HCT116 (cell line): ENCODE results near the gene NEUROD1. TPM values are rescaled to one million over a fixed set of nuclear protein-coding genes. Genes with fewer than 3 reads are reported as not detected.

ENCODE experiments used
- ATAC-seq: fragments of 200-7000 bp; cut with Tn5 transposase; 2 replicates; pipeline ENCODE4 v1.9.1; 2020; ENCODE audit warnings: mild to moderate bottlenecking, moderate library complexity
- BruUV-seq: library from RNA; stranded (reverse); fragments of 400-500 nt; replicated peaks from 2 replicates; lab custom pipeline; 2021; lab: Mats Ljungman, UMichigan
- CTCF ChIA-PET: fragments of 300-600 bp; sonication (Branson Sonifier 250); formaldehyde crosslinking; loops from one replicate; lab custom pipeline; 2021; ENCODE audit warnings: antibody characterized with exemption; lab: Charles Lee
- POLR2A ChIA-PET: fragments of 300-600, 350-600 bp; sonication (Branson Sonifier 250); formaldehyde crosslinking; loops from one replicate; lab custom pipeline; 2021; ENCODE audit warnings: antibody characterized with exemption; lab: Charles Lee
- RAD21 ChIA-PET, 2 experiments: fragments of 300-600 bp; sonication (Branson Sonifier 250); formaldehyde crosslinking; loops; one replicate each; lab custom pipeline; 2023; ENCODE audit warnings: low total read pairs in 2 of 2; ENCODE audit not compliant: uncharacterized antibody in 2 of 2, unreplicated experiment in 2 of 2, low non-redundant PET in 1 of 2; lab: Charles Lee
- DNase-seq: peaks from one replicate; pipeline ENCODE4 v3.0.0-alpha.2; 2010; ENCODE audit warnings: low read depth, low spot score
- H2AFZ ChIP-seq: fragments of 200-600 bp; shearing (Covaris generic), sonication (generic); 2 replicates; pipeline ENCODE4 v1.6.1; 2017; ENCODE audit warnings: low read depth, mixed run types, mixed read lengths, antibody characterized with exemption, low read length; ENCODE audit not compliant: poor library complexity, severe bottlenecking
- H3K27ac ChIP-seq: 2 replicates; pipeline ENCODE4 v1.5.1; 2012; ENCODE audit warnings: low read depth, low read length
- H3K27me3 ChIP-seq: fragments of 200-600 bp; sonication (generic); 2 replicates; pipeline ENCODE4 v1.6.1; 2016; ENCODE audit warnings: mixed run types, low read length, mixed read lengths; ENCODE audit not compliant: insufficient read depth
- H3K36me3 ChIP-seq, 2 experiments: fragments of 200-500 bp in 1 of 2; fragments of 200-600 bp in 1 of 2; sonication (Bioruptor generic) in 1 of 2; sonication (generic) in 1 of 2; 2 replicates each; pipeline versions ENCODE4 v1.5.1 to v1.6.1; 2014 to 2016; ENCODE audit warnings: low read length in 2 of 2, inconsistent platforms in 1 of 2, mixed read lengths in 1 of 2, mixed run types in 1 of 2; ENCODE audit not compliant: insufficient read depth in 2 of 2, control insufficient read depth in 1 of 2
- H3K4me1 ChIP-seq, 2 experiments: fragments of 200-600 bp in 1 of 2; sonication (generic) in 1 of 2; 2 replicates each; pipeline versions ENCODE4 v1.5.1 to v1.6.1; 2012 to 2017; ENCODE audit warnings: low read length in 2 of 2, inconsistent platforms in 1 of 2, mild to moderate bottlenecking in 1 of 2, mixed read lengths in 1 of 2, mixed run types in 1 of 2, moderate library complexity in 1 of 2; ENCODE audit not compliant: insufficient read depth in 2 of 2, control insufficient read depth in 1 of 2
- H3K4me2 ChIP-seq: fragments of 200-600 bp; sonication (generic); 2 replicates; pipeline ENCODE4 v1.6.1; 2017; ENCODE audit warnings: mixed run types, low read length, mixed read lengths
- H3K4me3 ChIP-seq, 2 experiments: fragments of 200-600 bp in 1 of 2; sonication (generic) in 1 of 2; replicated peaks in 1 of 2; 2 replicates each; pipeline ENCODE4 v1.5.1; 2011 to 2016; ENCODE audit warnings: low read length in 2 of 2, control low read depth in 1 of 2, low read depth in 1 of 2, mild to moderate bottlenecking in 1 of 2, mixed read lengths in 1 of 2, mixed run types in 1 of 2
- H3K79me2 ChIP-seq: fragments of 200-600 bp; sonication (generic); 2 replicates; pipeline ENCODE4 v1.6.1; 2017; ENCODE audit warnings: mild to moderate bottlenecking, mixed run types, low read length, moderate library complexity, mixed read lengths; ENCODE audit not compliant: insufficient read depth
- H3K9ac ChIP-seq: fragments of 200-600 bp; sonication (generic); 2 replicates; pipeline ENCODE4 v1.6.1; 2016; ENCODE audit warnings: low read length, mixed read lengths
- H3K9me2 ChIP-seq: fragments of 200-600 bp; sonication (generic), shearing (Covaris generic); 2 replicates; pipeline ENCODE4 v1.6.1; 2017; ENCODE audit warnings: mixed run types, mild to moderate bottlenecking, moderate library complexity; ENCODE audit not compliant: insufficient read depth
- H3K9me3 ChIP-seq, 2 experiments: fragments of 200-500 bp in 1 of 2; fragments of 200-600 bp in 1 of 2; sonication (Bioruptor generic) in 1 of 2; sonication (generic) in 1 of 2; 2 replicates each; pipeline ENCODE4 v1.6.1; 2014 to 2017; ENCODE audit warnings: low read length in 2 of 2, mixed read lengths in 2 of 2, inconsistent platforms in 1 of 2, low read depth in 1 of 2, mild to moderate bottlenecking in 1 of 2, mixed run types in 1 of 2, moderate library complexity in 1 of 2; ENCODE audit not compliant: control insufficient read depth in 1 of 2, insufficient read depth in 1 of 2
- H4K20me1 ChIP-seq: fragments of 200-600 bp; sonication (generic), shearing (Covaris generic); 2 replicates; pipeline ENCODE4 v1.6.1; 2017; ENCODE audit warnings: mixed run types, mild to moderate bottlenecking, moderate library complexity; ENCODE audit not compliant: insufficient read depth
- CEBPB ChIP-seq: IDR thresholded peaks from 2 replicates; pipeline ENCODE4 v1.6.1; 2012; ENCODE audit warnings: low read depth
- EGR1 ChIP-seq: IDR thresholded peaks from 2 replicates; pipeline ENCODE4 v1.6.1; 2012; ENCODE audit warnings: low read depth
- ELF1 ChIP-seq: IDR thresholded peaks from 2 replicates; pipeline ENCODE4 v1.6.1; 2012; ENCODE audit warnings: low read depth, borderline replicate concordance
- JUND ChIP-seq: IDR thresholded peaks from 2 replicates; pipeline ENCODE4 v1.6.1; 2012
- MAX ChIP-seq: IDR thresholded peaks from 2 replicates; pipeline ENCODE4 v1.6.1; 2012
- REST ChIP-seq: IDR thresholded peaks from 2 replicates; pipeline ENCODE4 v1.6.1; 2012; ENCODE audit warnings: low read depth
- ZBTB33 ChIP-seq: IDR thresholded peaks from 2 replicates; pipeline ENCODE4 v1.6.1; 2011; ENCODE audit warnings: mild to moderate bottlenecking, low read length, moderate library complexity; ENCODE audit not compliant: insufficient replicate concordance; ENCODE audit errors: extremely low read depth
- intact Hi-C: fragments of 100-400 bp; cut with micrococcal nuclease; formaldehyde crosslinking; loops from 2 replicates; pipeline ENCODE4 v1.10.0; 2022
- total RNA-seq: library from RNA; stranded (reverse); gene quantifications from one replicate; pipeline ENCODE4 v1.2.1, GENCODE V29; 2021; ENCODE audit not compliant: unreplicated experiment

NEUROD1 gene
- total RNA-seq, 1 experiment from 2014 or later, result not detected

- H3K27ac ChIP-seq, result no peak overlapping the region
- no peaks in the 10 kb centered on the region for H3K36me3 ChIP-seq
- H3K79me2 ChIP-seq, result no peaks in the 10 kb centered on the region
- no peak overlapping the region for H2AFZ ChIP-seq
- intact Hi-C loops, result no loop called here
- H3K27me3 ChIP-seq, result no peaks in the 10 kb centered on the region
- no peak overlapping the region for H3K4me2 ChIP-seq
- ATAC-seq, result no peak
- POLR2A ChIA-PET, result no interaction called here
- H3K4me3 ChIP-seq, result no peak overlapping the region
- peaks cover 0 to 3% of the 10 kb centered on the region in 2 experiments; a peak in 1 of 4 replicates for H3K4me1 ChIP-seq
- peaks cover 0 to 7% of the 10 kb centered on the region in 2 experiments; a peak in 2 of 4 replicates for H3K9me3 ChIP-seq
- RAD21 ChIA-PET, result no interaction called here
- no peaks in the 10 kb centered on the region for H4K20me1 ChIP-seq
- TF ChIP-seq EGR1 (no peak), CEBPB (no peak), ELF1 (no peak), ZBTB33 (no peak), MAX (no peak), REST (no peak), JUND (no peak)
- BruUV-seq, result no TSS peak
- no peak for DNase-seq
- no peaks in the 10 kb centered on the region for H3K9me2 ChIP-seq
- H3K9ac ChIP-seq, result no peak overlapping the region
- CTCF ChIA-PET, result no interaction called here
Observed at GRCh38 chr2:181662287-181662686, 18.0 kb downstream of the NEUROD1 start.
